Immature natural killer cell (primary cell): ENCODE results near the gene TIMM29. TPM values are rescaled to one million over a fixed set of nuclear protein-coding genes. Genes with fewer than 3 reads are reported as not detected.
A peak's percentile ranks its signal among the peaks of the same experiment; 100 is the strongest.

Experiments
- DNase-seq, 3 donors: peaks; one replicate each; pipeline ENCODE4 v3.0.0; 2022; ENCODE audit warnings: mixed read lengths in 1 of 3
- H3K27ac Mint-ChIP-seq, 6 donors: one replicate each; pipeline ENCODE4 v1.8.0; 2020; ENCODE audit warnings: mixed read lengths in 6 of 6, mild to moderate bottlenecking in 5 of 6, inconsistent platforms in 4 of 6, moderate library complexity in 3 of 6
- H3K27me3 Mint-ChIP-seq, 3 donors: one replicate each; pipeline ENCODE4 v1.8.0; 2020 to 2021; ENCODE audit warnings: low read depth in 3 of 3, mild to moderate bottlenecking in 3 of 3, mixed read lengths in 3 of 3, moderate library complexity in 3 of 3, inconsistent platforms in 1 of 3
- H3K36me3 Mint-ChIP-seq, 3 donors: one replicate each; pipeline ENCODE4 v1.8.0; 2020; ENCODE audit warnings: mixed read lengths in 3 of 3, inconsistent platforms in 2 of 3, mild to moderate bottlenecking in 2 of 3
- H3K4me1 Mint-ChIP-seq, 2 donors: one replicate each; pipeline ENCODE4 v1.8.0; 2020; ENCODE audit warnings: inconsistent platforms in 2 of 2, mild to moderate bottlenecking in 2 of 2, mixed read lengths in 2 of 2, moderate library complexity in 1 of 2
- H3K4me3 Mint-ChIP-seq, 5 donors: one replicate each; pipeline ENCODE4 v1.8.0; 2020; ENCODE audit warnings: mild to moderate bottlenecking in 5 of 5, mixed read lengths in 5 of 5, inconsistent platforms in 3 of 5, moderate library complexity in 3 of 5
- H3K9me3 Mint-ChIP-seq, 6 donors: one replicate each; pipeline ENCODE4 v1.8.0; 2020; ENCODE audit warnings: mild to moderate bottlenecking in 6 of 6, mixed read lengths in 6 of 6, inconsistent platforms in 4 of 6, moderate library complexity in 3 of 6
- polyA plus RNA-seq, 3 donors: library from polyadenylated mRNA; unstranded; fragments of 300-500 nt; fragmentation: Illumina TruSeq; gene quantifications; one replicate each; pipeline ENCODE4 v1.2.3, GENCODE V29; 2021

The TIMM29 gene
- polyA plus RNA-seq, 3 donors from 2014 or later: 29.6 to 40.8 (median 35.4) TPM

- Mint-ChIP-seq H3K36me3 (peaks cover 0 to 3% (median 0%) of the 10 kb centered on the region in 3 donors), H3K4me3 (no peak overlapping the region), H3K9me3 (no peaks in the 10 kb centered on the region), H3K27me3 (peaks cover 0 to 2% (median 1%) of the 10 kb centered on the region in 3 donors), H3K27ac (peak overlapping the region in 1 of 6 donors; percentile 46), H3K4me1 (no peaks in the 10 kb centered on the region)
- DNase-seq: no peak
Observed at GRCh38 chr19:10919352-10920287, 9.0 kb upstream of the TIMM29 start.

GRCh38 chr19:10920288-10920655 is 8.3 kb upstream of the TIMM29 start:
- Mint-ChIP-seq H3K4me1 (no peaks in the 10 kb centered on the region), H3K27ac (no peak overlapping the region), H3K36me3 (peaks cover 0 to 5% (median 0%) of the 10 kb centered on the region in 3 donors), H3K9me3 (no peaks in the 10 kb centered on the region), H3K4me3 (no peak overlapping the region), H3K27me3 (peaks cover 0 to 2% (median 1%) of the 10 kb centered on the region in 3 donors)
- DNase-seq: no peak

GRCh38 chr19:10920781-10921180 is 7.8 kb upstream of the TIMM29 start:
- no peak overlapping the region for H3K27ac Mint-ChIP-seq
- DNase-seq: no peak
- no peaks in the 10 kb centered on the region for H3K9me3 Mint-ChIP-seq
- no peaks in the 10 kb centered on the region for H3K4me1 Mint-ChIP-seq
- peaks cover 0 to 2% (median 1%) of the 10 kb centered on the region in 3 donors for H3K27me3 Mint-ChIP-seq
- H3K4me3 Mint-ChIP-seq: no peak overlapping the region
- peaks cover 0 to 8% (median 0%) of the 10 kb centered on the region in 3 donors for H3K36me3 Mint-ChIP-seq

DNA sequence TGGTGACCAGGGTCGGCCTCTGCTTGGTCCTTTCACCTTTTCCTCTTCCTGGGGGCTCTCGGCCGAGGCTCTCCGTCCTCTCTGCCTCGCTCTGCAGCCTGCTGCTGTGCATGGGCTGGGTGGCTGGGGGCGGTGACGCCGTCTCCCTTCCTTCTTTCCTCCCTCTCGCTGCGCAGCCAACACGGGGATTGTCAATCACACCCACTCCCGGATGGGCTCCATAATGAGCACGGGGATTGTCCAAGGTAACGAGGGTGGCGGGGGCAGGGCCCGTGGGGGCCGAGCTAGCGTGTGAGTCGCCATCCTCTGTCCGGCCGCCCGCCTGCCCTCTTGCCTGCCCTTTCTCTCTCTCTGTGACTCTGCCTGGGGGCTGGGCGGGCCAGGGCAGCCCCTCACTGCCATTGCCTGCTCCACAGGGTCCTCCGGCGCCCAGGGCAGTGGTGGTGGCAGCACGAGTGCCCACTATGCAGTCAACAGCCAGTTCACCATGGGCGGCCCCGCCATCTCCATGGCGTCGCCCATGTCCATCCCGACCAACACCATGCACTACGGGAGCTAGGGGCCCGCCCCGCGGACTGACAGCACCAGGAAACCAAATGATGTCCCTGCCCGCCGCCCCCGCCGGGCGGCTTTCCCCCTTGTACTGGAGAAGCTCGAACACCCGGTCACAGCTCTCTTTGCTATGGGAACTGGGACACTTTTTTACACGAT is 7.3 kb upstream of the TIMM29 start:
- Mint-ChIP-seq H3K27ac (no peak overlapping the region), H3K4me3 (no peak overlapping the region), H3K4me1 (no peaks in the 10 kb centered on the region), H3K36me3 (peaks cover 0 to 8% (median 0%) of the 10 kb centered on the region in 3 donors), H3K9me3 (no peaks in the 10 kb centered on the region), H3K27me3 (peaks cover 0 to 2% (median 0%) of the 10 kb centered on the region in 3 donors)
- no peak for DNase-seq

- Mint-ChIP-seq H3K9me3 (no peaks in the 10 kb centered on the region), H3K4me3 (no peak overlapping the region), H3K36me3 (peaks cover 0 to 8% (median 0%) of the 10 kb centered on the region in 3 donors), H3K27me3 (peaks cover 0 to 2% (median under 1%) of the 10 kb centered on the region in 3 donors), H3K27ac (no peak overlapping the region), H3K4me1 (peaks cover under 1% of the 10 kb centered on the region in 2 donors)
- no peak for DNase-seq
Observed at GRCh38 chr19:10921910-10922637, 6.5 kb upstream of the TIMM29 start.

DNA sequence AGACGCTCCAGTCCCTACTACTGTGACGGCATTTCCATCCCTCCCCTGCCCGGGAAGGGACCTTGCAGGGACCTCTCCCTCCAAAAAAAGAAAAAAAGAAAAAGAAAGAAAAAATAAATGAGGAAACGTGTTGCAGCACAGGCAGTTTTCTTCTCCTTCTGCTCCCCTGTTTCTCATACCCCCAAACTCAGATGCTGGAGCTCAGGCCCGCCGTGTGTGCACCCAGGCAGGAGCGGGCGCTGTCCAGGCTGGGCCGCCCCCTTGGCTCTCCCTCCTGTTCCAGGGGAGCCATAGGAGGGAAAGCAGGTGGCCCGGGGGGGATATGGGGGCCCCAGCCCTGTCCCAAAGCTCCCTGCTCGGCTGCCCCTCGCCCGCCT is 6.0 kb upstream of the TIMM29 start:
- H3K27me3 Mint-ChIP-seq: peaks cover 0 to 4% (median 2%) of the 10 kb centered on the region in 3 donors
- no peak overlapping the region for H3K27ac Mint-ChIP-seq
- no peak for DNase-seq
- H3K36me3 Mint-ChIP-seq: peaks cover 0 to 8% (median 0%) of the 10 kb centered on the region in 3 donors
- H3K9me3 Mint-ChIP-seq: no peaks in the 10 kb centered on the region
- H3K4me3 Mint-ChIP-seq: no peak overlapping the region
- H3K4me1 Mint-ChIP-seq: peaks cover 6% of the 10 kb centered on the region in 2 donors

DNA sequence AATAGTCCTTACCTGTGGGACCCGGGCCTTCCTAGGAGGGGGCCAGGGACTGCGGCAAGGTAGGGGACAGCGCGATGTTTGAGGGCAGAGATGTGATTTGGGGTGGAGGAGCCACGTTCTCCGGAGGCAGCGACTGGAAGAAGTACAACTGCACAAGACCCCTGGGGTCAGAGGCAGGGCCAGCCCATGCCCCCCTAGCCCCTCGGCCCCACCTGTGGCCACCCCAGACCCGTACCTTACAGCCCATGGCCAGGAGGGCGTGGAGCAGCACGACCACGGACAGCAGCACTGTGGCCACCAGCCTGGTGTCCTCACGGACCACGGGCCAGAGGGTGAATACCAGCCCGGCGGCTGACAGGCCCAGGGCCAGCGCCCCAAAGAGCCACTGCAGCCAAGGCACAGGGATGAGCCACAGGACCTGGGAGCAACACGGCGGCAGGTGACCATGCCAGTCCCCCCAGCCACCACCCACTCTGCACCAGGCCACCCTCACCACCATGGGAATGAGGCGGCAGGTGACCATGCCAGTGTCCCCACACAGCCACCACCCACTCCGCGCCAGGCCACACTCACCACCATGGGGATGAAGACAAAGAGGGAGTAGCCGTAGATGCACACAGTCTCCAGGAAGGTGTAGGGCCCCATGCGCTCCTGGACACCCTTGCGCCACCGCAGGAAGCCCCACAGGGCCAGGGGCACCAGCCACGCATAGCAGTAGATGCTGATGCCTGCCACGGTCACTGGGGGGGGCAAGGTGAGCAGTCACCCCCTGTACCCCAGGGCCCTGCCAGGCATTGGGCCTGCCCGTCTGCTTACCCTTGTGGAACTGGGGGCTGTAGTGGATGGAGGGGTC is 5.1 kb upstream of the TIMM29 start:
- peaks cover 11% of the 10 kb centered on the region in 2 donors for H3K4me1 Mint-ChIP-seq
- no peaks in the 10 kb centered on the region for H3K9me3 Mint-ChIP-seq
- H3K4me3 Mint-ChIP-seq: no peak overlapping the region
- no peak overlapping the region for H3K27ac Mint-ChIP-seq
- peaks cover 0 to 8% (median 0%) of the 10 kb centered on the region in 3 donors for H3K36me3 Mint-ChIP-seq
- H3K27me3 Mint-ChIP-seq: peaks cover 4% of the 10 kb centered on the region in 3 donors
- DNase-seq: no peak

DNA sequence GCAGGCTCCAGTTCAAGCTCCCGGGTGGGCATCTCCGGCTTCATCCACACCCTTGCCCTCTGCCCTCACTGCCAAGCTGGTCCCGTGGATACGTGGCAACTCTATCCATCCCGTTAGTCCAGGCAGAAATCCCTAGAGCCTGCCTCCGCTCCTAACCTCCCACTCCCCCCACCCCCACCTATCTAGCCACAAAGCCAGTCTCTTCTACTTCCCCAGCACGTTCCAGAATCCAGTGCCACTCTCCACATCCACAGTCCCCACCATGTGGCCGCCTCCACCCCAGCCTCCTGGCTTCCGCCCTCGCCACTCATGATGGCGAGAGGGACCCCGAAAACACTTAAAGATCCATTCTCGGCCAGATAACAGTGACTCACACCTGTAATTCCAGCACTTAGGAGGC is 4.0 kb upstream of the TIMM29 start:
- Mint-ChIP-seq H3K27me3 (peaks cover 4 to 7% (median 5%) of the 10 kb centered on the region in 3 donors), H3K4me1 (peaks cover 15 to 17% of the 10 kb centered on the region in 2 donors), H3K27ac (no peak overlapping the region), H3K9me3 (no peaks in the 10 kb centered on the region), H3K36me3 (peaks cover 0 to 8% (median 0%) of the 10 kb centered on the region in 3 donors), H3K4me3 (no peak overlapping the region)
- no peak for DNase-seq

- Mint-ChIP-seq H3K4me3 (peak overlapping the region; percentile 90 to 94 (median 93)), H3K9me3 (no peaks in the 10 kb centered on the region), H3K4me1 (peaks cover 28 to 29% of the 10 kb centered on the region in 2 donors), H3K36me3 (peaks cover 0 to 5% (median 0%) of the 10 kb centered on the region in 3 donors), H3K27me3 (peaks cover 3 to 7% (median 4%) of the 10 kb centered on the region in 3 donors), H3K27ac (peak overlapping the region; percentile 77 to 91 (median 90))
- DNase-seq: no peak
Observed at GRCh38 chr19:10927730-10928562, 665 bp upstream of the TIMM29 start.

DNA sequence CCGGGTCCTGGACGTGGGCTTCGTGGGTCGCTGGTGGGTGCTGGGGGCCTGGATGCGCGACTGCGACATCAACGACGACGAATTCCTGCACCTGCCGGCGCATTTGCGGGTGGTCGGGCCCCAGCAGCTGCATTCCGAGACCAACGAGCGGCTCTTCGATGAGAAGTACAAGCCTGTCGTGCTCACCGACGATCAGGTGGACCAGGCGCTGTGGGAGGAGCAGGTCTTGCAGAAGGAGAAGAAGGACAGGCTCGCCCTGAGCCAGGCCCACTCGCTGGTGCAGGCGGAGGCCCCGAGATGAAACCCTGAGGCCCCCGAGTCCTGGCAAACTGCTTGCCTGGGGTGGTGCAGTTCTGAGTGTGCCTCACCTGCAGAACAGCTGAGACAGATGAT is 787 bp downstream of the TIMM29 start:
- H3K27ac Mint-ChIP-seq: peak overlapping the region in 4 of 6 donors; percentile 64 to 83 (median 68)
- no peaks in the 10 kb centered on the region for H3K9me3 Mint-ChIP-seq
- H3K4me1 Mint-ChIP-seq: peaks cover 28 to 29% of the 10 kb centered on the region in 2 donors
- H3K27me3 Mint-ChIP-seq: peaks cover 3 to 7% (median 4%) of the 10 kb centered on the region in 3 donors
- peaks cover 0 to 5% (median 0%) of the 10 kb centered on the region in 3 donors for H3K36me3 Mint-ChIP-seq
- DNase-seq: no peak
- H3K4me3 Mint-ChIP-seq: peak overlapping the region; percentile 73 to 94 (median 82)

DNA sequence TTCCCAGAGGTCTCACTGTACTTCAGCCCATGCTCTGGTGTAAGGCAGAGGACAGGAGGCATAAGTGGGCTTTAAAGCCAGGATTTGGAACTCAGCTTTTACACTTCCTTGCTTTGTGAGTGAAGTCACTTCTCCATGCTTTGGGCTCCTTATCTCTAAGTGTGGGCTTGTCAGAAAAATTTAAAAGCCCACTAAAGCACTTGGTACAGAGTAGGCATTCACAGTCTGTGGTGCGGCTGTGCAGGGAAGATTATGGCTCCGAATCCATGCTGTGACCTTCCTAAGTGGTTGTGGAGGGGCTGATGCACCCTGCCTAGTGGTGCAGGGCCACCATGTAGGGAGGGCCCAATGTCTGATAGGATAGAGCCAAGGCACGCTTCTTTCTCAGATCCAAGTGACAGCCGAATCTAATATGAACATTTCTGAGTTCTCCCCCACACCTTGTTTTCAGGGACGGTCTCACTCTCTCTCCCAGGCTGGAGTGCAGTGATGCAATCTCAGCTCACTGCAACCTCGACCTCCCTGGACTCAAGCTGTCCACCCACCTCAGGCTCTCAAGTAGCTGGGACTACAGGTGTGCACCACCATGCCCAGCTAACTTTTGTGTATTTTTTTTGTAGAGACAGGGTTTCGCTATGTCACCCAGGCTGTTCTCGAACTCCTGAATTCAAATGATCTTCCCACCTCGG is 6.9 kb downstream of the TIMM29 start:
- H3K9me3 Mint-ChIP-seq: no peaks in the 10 kb centered on the region
- no peak overlapping the region for H3K4me3 Mint-ChIP-seq
- H3K27ac Mint-ChIP-seq: no peak overlapping the region
- H3K27me3 Mint-ChIP-seq: no peaks in the 10 kb centered on the region
- peaks cover 10 to 14% of the 10 kb centered on the region in 2 donors for H3K4me1 Mint-ChIP-seq
- H3K36me3 Mint-ChIP-seq: no peaks in the 10 kb centered on the region
- no peak for DNase-seq

DNA sequence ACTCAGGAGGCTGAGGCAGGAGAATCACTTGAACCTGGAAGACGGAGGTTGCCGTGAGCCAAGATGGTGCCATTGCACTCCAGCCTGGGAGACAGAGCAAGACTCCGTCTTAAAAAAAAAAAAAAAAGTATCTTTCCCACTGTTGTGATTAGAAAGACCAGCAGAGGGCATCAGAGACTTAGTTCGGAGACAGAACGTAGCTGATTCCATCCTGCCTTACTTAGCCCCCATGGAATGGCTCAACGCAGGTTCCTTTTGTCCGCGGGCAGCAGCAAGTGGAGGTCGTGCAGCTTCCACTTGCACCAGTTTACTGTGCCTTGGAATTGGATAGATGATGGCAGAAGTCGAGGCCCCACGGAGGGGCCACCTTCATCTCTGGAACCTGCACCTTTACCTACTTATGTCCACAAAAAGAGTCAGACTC is 8.1 kb downstream of the TIMM29 start:
- peak; percentile 47 to 56 (median 53) for DNase-seq
- Mint-ChIP-seq H3K4me3 (no peak overlapping the region), H3K27me3 (no peaks in the 10 kb centered on the region), H3K4me1 (peaks cover 6 to 10% of the 10 kb centered on the region in 2 donors), H3K9me3 (no peaks in the 10 kb centered on the region), H3K27ac (no peak overlapping the region), H3K36me3 (no peaks in the 10 kb centered on the region)
